Nephron progenitor cell (in vitro differentiated cells): ENCODE results near the gene COL11A2.
"Not testable (repeated sequence)": the region's sequence is repeated elsewhere in the genome, so short reads cannot be mapped to it uniquely, and the experiment has no call there.

Experiments
- DNase-seq: peaks from one replicate; pipeline ENCODE4 v3.0.0; 2021
- H3K27ac Mint-ChIP-seq: 2 replicates; pipeline ENCODE4 v1.8.0; 2021; ENCODE audit warnings: mild to moderate bottlenecking, moderate library complexity, mixed read lengths
- H3K27me3 Mint-ChIP-seq: 2 replicates; pipeline ENCODE4 v1.8.0; 2021; ENCODE audit warnings: mild to moderate bottlenecking, low read depth, mixed read lengths; ENCODE audit not compliant: poor library complexity
- H3K36me3 Mint-ChIP-seq: 2 replicates; pipeline ENCODE4 v1.8.0; 2021; ENCODE audit warnings: low read depth, mixed read lengths
- H3K4me1 Mint-ChIP-seq: 2 replicates; pipeline ENCODE4 v1.8.0; 2021; ENCODE audit warnings: mixed read lengths
- H3K4me3 Mint-ChIP-seq: 2 replicates; pipeline ENCODE4 v1.8.0; 2021; ENCODE audit warnings: mild to moderate bottlenecking, moderate library complexity, mixed read lengths
- H3K9me3 Mint-ChIP-seq: 2 replicates; pipeline ENCODE4 v1.8.0; 2021; ENCODE audit warnings: mild to moderate bottlenecking, moderate library complexity, mixed read lengths
- CTCF ChIP-seq: fragments of 200-600 bp; sonication (generic); IDR thresholded peaks from 2 replicates; pipeline ENCODE4 v1.5.0; 2021; ENCODE audit warnings: antibody characterized with exemption

COL11A2 gene

GRCh38 chr6:33154349-33154748 is 37.9 kb downstream of the COL11A2 start:
- no peak for DNase-seq
- Mint-ChIP-seq H3K27ac (no peak overlapping the region), H3K9me3 (peaks cover 23% of the 10 kb centered on the region), H3K4me1 (peaks cover 8% of the 10 kb centered on the region), H3K27me3 (peaks cover 38% of the 10 kb centered on the region), H3K36me3 (no peaks in the 10 kb centered on the region), H3K4me3 (no peak overlapping the region)
- no peak for TF ChIP-seq CTCF

DNA sequence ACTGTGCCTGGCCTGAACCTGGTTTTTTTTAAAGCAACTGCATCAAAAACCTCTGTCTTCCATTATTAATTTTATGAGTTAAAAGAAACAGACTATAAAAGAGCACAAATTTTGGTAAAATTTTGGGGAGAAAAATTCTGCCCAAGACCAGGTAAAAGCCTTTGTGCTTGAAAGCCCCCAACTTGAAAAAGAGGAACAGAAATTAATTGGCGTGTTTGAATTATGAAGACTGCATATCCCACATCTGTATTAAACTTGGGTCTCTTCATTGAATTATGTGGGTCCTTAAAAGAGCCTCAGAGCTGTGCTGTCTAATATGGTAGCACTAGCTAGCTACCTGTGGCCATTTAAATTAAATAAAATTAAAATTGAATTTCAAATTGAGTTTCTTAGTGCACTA is 41.2 kb downstream of the COL11A2 start:
- Mint-ChIP-seq H3K9me3 (peaks cover 23% of the 10 kb centered on the region), H3K36me3 (no peaks in the 10 kb centered on the region), H3K4me1 (peaks cover 8% of the 10 kb centered on the region), H3K4me3 (no peak overlapping the region), H3K27me3 (peaks cover 27% of the 10 kb centered on the region), H3K27ac (no peak overlapping the region)
- no peak for DNase-seq
- no peak for TF ChIP-seq CTCF

DNA sequence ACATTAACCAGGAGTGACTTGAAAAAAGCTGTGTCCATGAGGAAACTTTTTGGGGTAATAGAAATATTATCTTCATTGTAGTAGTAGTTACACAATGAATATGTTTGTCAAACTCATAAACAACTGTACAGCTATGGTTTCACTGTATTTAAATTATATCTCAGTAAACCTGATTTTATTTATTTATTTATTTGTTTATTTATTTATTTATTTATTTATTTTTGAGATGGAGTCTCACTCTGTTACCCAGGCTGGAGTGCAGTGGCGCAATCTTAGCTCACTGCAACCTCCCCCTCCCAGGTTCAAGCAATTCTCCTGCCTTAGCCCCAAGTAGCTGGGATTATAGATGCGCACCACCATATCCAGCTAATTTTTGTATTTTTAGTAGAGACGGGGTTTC is 41.7 kb downstream of the COL11A2 start:
- not testable (repeated sequence) for DNase-seq, H3K4me3 Mint-ChIP-seq, H3K4me1 Mint-ChIP-seq, H3K36me3 Mint-ChIP-seq, H3K27ac Mint-ChIP-seq
- Mint-ChIP-seq H3K27me3 (peaks cover 26% of the 10 kb centered on the region), H3K9me3 (peaks cover 23% of the 10 kb centered on the region)

DNA sequence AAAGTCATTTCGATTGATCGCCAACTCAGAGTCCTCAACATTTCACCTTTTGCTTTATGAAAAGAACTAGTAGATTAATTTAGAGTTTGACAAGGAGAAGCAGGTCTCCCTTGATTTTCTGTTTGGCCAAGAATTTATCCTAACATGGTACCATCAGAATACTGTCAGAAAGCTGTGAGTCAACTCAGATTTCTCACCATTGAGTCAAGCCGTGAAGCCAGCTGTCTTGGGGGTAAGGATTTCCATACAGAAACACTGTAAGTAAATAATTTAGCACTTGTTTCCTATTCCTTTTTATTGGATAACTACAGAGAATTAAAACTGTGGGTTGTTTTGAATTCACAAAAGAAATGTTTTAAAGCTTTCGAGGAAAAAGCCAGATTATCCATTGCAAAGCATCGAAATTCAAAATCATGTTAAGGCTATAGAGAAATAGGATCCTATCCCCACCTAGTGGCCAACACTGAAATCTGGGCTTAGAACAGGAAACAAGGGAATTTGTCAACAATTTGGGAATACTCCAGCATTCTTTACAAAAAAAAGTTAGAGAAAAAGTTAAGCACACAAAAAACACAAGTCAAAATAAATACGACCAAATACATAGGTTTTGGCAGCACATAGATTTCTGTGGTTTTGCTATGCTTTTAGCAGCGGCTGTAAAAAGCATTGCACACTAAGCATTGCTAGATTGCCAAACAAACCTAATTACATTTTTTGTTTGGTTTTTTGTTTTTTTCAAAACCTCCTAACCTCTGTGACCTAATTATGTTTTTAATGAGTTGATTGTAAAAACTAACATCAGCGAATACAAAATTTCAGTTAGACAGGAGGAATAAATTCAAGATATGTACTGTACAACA is 44.2 kb downstream of the COL11A2 start:
- Mint-ChIP-seq H3K27ac (no peak overlapping the region), H3K36me3 (no peaks in the 10 kb centered on the region), H3K9me3 (peaks cover 18% of the 10 kb centered on the region), H3K4me3 (no peak overlapping the region), H3K27me3 (peaks cover 33% of the 10 kb centered on the region), H3K4me1 (peaks cover 9% of the 10 kb centered on the region)
- DNase-seq: no peak
- TF ChIP-seq CTCF: peak; percentile 90

GRCh38 chr6:33144373-33144772 is 47.9 kb downstream of the COL11A2 start:
- no peak for TF ChIP-seq CTCF
- Mint-ChIP-seq H3K9me3 (peaks cover 6% of the 10 kb centered on the region), H3K27me3 (peaks cover 60% of the 10 kb centered on the region), H3K36me3 (no peaks in the 10 kb centered on the region), H3K4me1 (peaks cover 9% of the 10 kb centered on the region), H3K4me3 (no peak overlapping the region), H3K27ac (no peak overlapping the region)
- DNase-seq: no peak

DNA sequence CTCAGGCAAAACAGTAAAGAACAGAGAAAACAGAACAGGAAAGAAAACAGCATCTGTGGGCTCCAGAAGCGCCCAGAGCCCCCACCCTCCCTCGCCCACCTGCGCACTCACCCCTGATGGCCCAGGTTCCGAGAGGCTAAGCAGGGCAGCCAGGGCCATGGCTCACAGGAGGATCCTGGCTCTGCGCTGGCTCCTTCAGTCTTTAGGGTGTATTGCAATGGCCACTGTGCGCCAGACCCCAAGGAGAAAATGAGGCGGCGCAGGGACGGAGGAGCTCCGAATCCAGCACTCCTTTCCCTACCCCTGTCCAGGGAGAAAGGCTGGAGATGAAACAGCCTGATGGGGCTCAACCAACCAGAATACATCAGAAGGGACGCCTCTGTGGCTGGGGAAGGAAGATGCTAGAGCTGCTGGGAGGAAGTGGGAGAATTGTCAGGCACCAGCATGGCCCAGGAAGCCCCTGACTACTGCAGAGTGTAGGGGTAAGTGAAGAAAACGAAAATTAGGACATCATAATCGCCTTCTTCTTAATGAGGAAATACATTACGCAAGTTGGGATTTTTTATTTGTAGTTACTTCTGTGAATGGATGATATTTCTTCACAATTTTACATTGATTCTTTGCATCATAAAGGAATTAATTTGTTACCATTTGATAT is 49.0 kb downstream of the COL11A2 start:
- peaks cover 9% of the 10 kb centered on the region for H3K4me1 Mint-ChIP-seq
- DNase-seq: no peak
- no peaks in the 10 kb centered on the region for H3K36me3 Mint-ChIP-seq
- no peak overlapping the region for H3K27ac Mint-ChIP-seq
- peaks cover 6% of the 10 kb centered on the region for H3K9me3 Mint-ChIP-seq
- H3K4me3 Mint-ChIP-seq: no peak overlapping the region
- H3K27me3 Mint-ChIP-seq: peaks cover 55% of the 10 kb centered on the region
- no peak for TF ChIP-seq CTCF
